HG03575 (cell line): Measurements from ENCODE around the gene FAM120AOS.

Source experiments
- ATAC-seq: cut with Tn5 transposase; IDR thresholded peaks from one replicate; pipeline ENCODE4 v1.9.1; 2021; ENCODE audit not compliant: unreplicated experiment, insufficient number of reproducible peaks, low FRiP score; ENCODE audit errors: extremely low read depth

The FAM120AOS gene

GRCh38 chr9:93415176-93415690, 38.1 kb downstream of the FAM120AOS start:
- no peak for ATAC-seq

- no peak for ATAC-seq
Measured at GRCh38 chr9:93413530-93413929, 39.9 kb downstream of the FAM120AOS start.

GRCh38 chr9:93406371-93406770, 47.0 kb downstream of the FAM120AOS start:
- no peak for ATAC-seq

- no peak for ATAC-seq
Measured at GRCh38 chr9:93398471-93398870, 54.9 kb downstream of the FAM120AOS start.

GRCh38 chr9:93397661-93398373, 55.6 kb downstream of the FAM120AOS start:
- ATAC-seq, result no peak
